ENCODE measurements around the gene DAGLA.

Gene DAGLA

GRCh38 chr11:61691380-61692156, 11.4 kb downstream of the DAGLA start:
- DNase-seq, result no peak

DNA sequence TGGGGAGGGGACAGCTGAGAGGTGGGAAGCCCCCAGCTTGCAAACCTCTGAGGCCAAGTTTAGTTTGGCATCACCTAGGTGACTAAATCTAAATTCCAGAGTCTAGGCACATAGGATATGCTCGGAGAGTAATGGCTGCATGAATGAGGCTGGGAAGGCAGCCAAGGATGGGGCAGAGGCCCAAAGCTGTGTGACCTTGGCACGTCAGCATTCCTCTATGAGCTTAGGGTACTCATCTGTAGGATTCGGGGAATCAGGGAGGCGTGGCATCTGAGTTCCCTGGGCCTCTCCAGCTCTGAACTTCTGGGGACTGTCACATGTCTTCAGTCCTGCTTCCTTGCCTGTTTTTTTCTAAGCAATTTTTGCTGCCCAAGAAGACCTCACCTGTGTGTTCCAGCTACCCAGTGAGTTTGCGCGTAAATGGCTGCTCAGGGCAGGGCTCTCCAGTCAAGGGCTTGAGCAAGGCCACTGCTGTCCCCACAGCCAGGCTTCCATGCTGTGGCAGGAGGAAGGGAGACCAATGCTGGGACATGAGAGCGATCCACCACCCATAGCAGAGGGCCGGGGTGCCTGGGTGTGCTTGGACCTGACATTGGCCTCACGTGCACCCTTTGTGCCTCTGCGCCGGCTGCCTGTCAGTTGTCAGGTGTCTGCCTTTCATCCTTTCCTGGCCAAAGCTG, 13.9 kb downstream of the DAGLA start:
- DNase-seq, result peak; percentile 34

- DNase-seq, result no peak
These were observed 14.4 kb downstream of the DAGLA start for GRCh38 chr11:61694602-61694939.

DNA sequence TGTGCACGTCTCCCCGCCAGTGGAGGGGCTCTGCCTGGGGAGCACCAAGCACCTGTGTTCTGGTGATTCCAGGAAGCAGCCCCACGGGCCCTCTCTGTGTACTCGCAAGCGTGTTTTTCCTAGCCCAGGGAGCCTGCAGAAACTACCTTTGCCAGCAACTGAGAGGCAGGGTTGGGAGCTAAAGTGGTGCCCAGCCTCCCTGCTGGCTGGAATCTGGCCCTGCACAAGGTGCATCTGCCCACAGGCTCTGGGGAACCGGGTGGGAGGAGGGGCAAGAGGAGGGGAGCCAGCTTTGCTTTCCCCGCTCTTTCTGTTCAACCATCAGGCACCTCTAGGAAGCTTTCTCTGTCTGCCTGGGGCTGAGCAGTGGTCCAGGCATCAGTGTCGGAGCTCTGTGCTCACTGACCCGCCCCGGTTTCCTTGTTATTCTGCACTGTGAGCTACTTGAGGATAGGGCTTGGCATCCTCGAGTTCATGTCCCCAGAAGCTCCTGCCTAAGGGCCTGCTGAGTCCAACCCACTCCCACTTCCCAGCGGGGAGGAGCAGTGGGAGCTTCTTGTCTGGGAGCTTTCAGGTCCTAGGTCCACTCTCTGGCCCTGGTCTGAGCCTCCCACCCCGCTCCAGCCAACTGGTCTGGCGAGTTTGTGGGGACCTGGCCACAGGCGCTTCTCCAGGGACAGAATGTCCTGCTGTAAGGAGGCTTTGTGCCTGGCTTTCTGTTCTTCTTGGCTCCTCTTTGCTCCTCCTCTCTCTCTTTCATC, 14.9 kb downstream of the DAGLA start:
- no peak for DNase-seq

- peak; percentile 72 for DNase-seq
These were observed 15.7 kb downstream of the DAGLA start for GRCh38 chr11:61695917-61696316.

DNA sequence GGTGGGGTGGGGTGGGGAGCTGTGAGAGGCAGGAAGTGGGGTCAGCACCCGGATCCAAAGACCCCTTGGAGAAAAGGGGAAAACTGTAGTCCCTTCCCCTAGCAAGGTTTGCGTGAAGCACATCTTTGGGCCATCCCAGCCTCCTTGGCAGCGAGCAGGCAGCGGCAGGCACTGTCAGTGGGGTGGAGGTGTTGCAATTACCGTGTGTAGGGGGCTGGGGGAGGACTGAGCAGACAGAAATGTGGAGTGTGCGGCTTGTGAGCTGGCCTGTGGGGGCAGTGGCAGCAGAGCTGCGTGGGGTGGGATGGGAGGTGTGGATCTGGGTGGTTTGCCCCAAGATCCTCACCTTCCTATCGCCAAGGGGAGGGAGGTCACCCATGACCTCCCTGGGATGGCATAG, 16.4 kb downstream of the DAGLA start:
- peak; percentile 31 for DNase-seq

DNA sequence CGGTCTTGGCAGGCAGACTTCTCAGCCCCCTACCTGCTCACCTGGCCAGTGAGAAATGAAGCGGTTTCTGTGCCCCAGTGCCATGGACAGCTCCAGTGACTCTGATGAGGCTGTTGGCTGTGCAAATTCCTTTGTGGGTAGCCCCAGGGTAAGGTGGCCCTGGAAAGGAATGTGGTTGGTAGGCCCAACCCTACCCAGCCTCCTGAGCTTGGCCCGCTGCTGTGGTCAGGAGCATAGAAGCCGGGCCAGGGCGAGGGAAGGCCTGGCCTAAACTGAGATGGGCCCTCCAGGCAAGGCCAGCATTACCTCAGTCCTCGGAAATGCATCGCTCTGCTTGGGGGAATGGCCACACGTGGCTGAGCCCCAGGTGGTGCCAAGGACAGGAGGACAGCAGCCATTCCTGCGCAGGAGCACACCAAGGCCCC, 16.9 kb downstream of the DAGLA start:
- peak; percentile 59 for DNase-seq

- no peak for DNase-seq
These were observed 17.6 kb downstream of the DAGLA start for GRCh38 chr11:61697764-61698163.

DNA sequence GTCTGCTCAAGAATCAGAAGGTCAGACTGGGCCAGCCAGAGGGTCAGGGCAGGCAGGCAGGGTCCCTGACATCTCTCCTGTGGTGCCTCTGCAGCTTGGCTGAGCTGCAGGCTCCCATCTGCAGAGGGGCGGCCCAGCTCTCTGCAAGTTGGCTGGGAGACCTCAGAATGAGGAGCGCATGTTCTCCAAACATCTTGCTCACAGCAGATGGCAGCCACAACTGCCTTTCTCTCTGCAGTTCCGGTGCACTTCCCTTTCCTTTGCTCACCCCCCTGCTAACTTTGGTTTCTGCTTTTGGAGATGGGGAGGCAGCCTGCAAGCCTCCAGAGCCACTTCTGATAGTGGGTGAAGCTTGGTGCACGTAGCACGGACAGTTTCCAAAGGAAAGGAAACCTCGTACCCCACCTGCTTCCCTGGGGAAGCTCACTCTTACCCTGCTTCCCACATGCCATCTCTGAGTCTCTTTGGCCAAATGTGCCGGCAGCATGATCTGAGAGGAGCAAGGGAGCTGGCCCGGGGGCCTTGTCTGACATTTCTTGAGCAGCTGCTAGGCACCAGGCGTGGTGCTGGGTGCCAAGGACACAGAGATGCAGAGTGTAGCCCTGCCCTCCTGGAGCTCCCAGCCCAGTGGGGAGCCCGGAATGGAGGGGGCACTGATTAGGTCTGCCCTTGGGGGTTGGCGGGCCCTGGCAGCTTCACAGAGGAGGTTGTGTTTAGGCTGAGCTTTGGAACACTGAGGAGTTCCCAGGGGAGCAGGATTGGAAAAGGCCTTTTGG, 18.2 kb downstream of the DAGLA start:
- DNase-seq, result no peak

DNA sequence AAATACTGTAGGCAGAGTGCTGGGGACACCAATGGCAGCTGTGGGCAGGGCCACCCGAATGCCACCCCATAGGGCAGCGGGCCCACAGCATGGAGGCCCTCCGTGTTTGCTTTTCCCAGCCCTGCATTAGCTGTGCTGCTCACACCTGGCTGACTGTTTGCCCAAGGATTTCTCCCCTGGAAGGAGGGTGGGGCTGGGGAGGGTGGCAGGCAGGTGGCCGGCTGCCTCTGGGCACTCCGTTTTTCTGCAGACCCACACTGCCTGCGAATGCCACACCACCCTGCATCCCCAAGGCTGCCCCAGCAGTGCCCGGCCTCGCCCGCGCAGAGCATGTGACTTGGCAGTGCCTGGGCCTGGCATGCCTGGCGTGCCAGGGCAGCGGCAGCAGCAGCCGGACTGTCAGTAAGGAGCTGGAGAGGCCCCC, 19.6 kb downstream of the DAGLA start:
- no peak for DNase-seq

DNA sequence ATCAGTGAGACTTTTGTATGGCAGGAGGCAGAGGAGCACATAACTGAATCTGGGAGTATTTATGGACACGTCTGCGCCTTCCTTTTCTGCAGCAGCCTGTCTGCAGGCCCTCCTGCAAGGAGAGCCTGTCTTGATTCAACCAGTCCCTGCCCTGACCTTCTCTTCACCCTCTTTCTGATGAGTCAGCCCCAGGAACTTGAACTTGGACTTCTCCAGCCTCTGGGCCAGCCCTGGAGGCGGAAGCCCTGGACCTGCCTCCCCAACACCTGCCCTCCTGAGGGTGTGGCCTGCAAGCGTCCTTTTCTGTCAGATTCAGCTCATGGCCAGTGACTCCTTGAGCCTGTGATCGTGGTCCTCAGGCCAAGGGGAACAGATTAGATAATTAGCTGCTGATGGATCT, 20.0 kb downstream of the DAGLA start:
- DNase-seq, result peak; percentile 14

DNA sequence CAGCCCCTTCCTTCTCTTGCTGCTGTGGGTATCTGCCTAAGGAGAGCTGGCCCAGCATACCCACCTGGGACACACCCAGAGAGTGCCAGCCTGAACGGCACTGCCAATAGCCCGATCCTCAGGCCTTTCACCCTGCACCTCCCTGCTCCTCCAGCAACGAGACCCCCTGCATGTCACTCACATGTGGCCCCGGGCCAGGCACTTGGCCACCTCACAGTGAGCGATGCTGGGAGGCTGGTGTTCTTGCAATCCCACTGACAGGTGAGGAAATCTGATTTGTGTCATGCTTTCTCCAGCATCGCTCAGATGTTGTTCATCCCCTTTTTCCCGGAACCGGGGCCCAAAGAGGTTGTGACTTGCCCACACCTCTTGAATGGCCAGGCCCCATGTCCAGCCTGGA, 20.5 kb downstream of the DAGLA start:
- DNase-seq, result no peak

GRCh38 chr11:61701242-61701886, 21.2 kb downstream of the DAGLA start:
- no peak for DNase-seq

GRCh38 chr11:61702701-61703312, 22.6 kb downstream of the DAGLA start:
- DNase-seq, result no peak

GRCh38 chr11:61704838-61705237, 24.6 kb downstream of the DAGLA start:
- no peak for DNase-seq

DNA sequence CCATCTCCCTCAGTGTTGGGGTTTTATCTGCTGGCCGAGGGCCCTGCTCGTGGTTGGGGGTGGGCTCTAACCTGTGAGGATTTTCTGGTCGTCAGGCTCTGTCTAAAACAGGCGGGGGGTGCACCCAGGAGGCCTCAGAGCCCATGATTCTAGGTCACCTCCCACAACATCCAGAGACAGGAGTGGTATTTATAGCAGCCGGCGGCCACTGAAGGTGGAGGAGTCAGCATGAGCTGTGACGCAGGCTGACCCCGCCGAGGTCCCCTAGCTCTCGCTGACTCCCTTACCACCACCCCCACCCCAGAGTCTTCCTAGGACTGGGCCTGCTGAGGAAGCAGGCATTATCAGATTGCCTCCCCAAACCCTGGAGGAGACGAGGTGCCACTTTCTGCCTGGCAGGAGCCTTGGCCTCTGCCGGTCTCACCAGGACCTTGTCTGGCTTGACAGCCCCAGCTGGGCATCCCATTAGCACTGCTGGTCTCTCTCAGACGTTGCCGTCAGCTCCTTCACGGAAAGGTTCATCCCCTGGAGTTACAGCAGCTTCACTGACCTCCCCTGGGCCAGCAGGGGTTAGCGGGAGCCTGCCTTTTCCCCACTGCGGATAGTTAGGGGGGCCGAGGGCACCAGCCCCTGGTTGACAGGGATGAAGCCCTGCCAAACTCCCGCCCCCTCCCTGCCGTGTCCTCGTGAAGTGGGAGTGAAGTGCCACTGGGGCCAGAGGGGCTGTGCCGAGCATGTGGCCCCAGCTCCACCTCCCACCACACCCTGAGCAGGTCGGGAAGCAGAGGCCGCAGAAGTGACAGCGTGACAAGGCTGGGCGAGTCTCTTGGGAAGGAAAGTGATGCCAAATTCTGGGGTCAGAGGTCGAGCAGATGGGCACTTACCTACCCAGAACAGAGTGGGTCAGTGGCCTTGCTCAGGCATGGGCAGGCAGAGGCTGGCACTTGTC, 26.5 kb downstream of the DAGLA start:
- no peak for DNase-seq

DNA sequence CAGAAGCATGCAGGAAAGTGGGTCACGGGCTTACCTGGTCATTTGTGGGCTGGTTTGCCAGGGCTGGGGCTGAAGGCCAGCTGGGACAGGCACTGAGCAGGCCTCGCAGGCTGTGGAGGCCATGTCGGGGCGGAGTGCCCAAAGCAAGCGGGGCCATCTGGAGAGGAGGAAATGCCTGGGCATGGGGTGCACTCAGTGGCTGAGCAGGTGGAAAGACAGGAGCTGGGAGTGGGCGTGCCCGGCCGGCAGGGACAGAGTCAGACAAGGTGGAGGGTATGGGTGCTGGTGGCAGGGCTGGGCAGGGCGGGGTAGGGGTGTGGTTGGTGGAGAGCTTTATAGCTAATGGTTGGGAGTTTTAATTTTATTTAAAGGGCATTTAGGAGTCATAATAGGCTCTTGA, 27.4 kb downstream of the DAGLA start:
- no peak for DNase-seq

GRCh38 chr11:61709110-61709509, 28.9 kb downstream of the DAGLA start:
- no peak for DNase-seq

DNA sequence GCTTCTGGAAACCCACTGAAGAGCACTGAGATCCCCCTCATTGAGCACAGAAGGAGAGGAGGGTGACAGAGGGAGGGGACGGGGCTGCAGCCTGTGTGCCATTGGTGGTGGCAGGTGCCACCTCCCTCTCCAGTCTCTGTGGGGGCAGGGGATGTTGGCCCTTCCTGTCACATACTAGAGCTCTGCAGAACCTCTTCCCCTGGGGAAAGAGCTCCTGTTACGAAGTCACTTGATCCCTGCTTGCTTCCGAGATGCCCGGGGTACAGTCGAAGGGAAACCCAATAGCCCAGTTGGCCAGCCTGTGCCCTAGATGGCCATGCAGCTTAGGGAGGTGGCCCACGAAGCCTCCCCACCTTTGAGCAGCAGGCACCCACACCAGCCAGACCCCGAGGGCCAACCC, 29.4 kb downstream of the DAGLA start:
- DNase-seq, result no peak

DNA sequence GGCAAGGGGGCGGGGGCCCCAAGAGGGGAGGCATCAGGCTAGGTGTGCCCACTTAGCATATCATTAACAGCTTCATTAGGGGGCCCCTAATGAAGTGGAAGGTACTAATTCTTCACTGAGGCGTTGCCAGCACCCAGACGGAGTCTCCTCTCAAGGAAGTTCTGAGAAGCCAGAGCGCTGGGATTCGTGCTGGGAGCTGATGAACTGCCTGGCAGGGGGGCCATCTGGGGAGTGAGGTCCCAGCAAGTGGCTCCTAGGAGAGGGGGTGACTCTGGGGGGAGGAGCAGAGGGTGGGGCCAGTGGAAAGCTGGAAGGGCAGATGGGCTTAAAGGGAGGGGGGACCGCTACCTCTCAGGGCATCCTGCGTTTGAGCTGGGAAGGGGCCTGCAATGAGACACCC, 29.8 kb downstream of the DAGLA start:
- no peak for DNase-seq

- no peak for DNase-seq
These were observed 30.8 kb downstream of the DAGLA start for GRCh38 chr11:61711037-61711436.

Data from kidney glomerular epithelial cell (primary cell).